Progenitor cell of endocrine pancreas (in vitro differentiated cells): ENCODE measurements around the gene FAM210B. TPM values are rescaled to one million over a fixed set of nuclear protein-coding genes. Genes with fewer than 3 reads are reported as not detected.

Experiments used
- DNase-seq: peaks from one replicate; pipeline ENCODE4 v3.0.0; 2021; ENCODE audit warnings: low spot score; ENCODE audit not compliant: unreplicated experiment
- H3K27ac Mint-ChIP-seq: 2 replicates; pipeline ENCODE4 v1.8.0; 2021; ENCODE audit warnings: mild to moderate bottlenecking, moderate library complexity, mixed read lengths
- H3K27me3 Mint-ChIP-seq: 2 replicates; pipeline ENCODE4 v1.8.0; 2021; ENCODE audit warnings: mixed read lengths
- H3K36me3 Mint-ChIP-seq: 2 replicates; pipeline ENCODE4 v1.8.0; 2022; ENCODE audit warnings: mixed read lengths; ENCODE audit not compliant: insufficient read depth
- H3K4me1 Mint-ChIP-seq: 2 replicates; pipeline ENCODE4 v1.8.0; 2021; ENCODE audit warnings: low read depth, mixed read lengths
- H3K4me3 Mint-ChIP-seq: 2 replicates; pipeline ENCODE4 v1.8.0; 2021; ENCODE audit warnings: low read depth, mild to moderate bottlenecking, moderate library complexity, mixed read lengths
- H3K9me3 Mint-ChIP-seq: 2 replicates; pipeline ENCODE4 v1.8.0; 2021; ENCODE audit warnings: low read depth, mixed read lengths
- CTCF ChIP-seq: fragments of 200-600 bp; sonication (generic); IDR thresholded peaks from one replicate; pipeline ENCODE4 v1.5.0; 2021; ENCODE audit warnings: antibody characterized with exemption, mild to moderate bottlenecking; ENCODE audit not compliant: unreplicated experiment
- total RNA-seq: library from RNA; stranded (reverse); gene quantifications from 2 replicates; pipeline ENCODE4 v1.2.1, GENCODE V29; 2021

FAM210B gene
- total RNA-seq, 1 donor from 2014 or later = 60.3 TPM

GRCh38 chr20:56417911-56418310 is 59.1 kb downstream of the FAM210B start:
- H3K4me3 Mint-ChIP-seq = no peak overlapping the region
- H3K27ac Mint-ChIP-seq = no peak overlapping the region

More at GRCh38 chr20:56417911-56418310, 59.1 kb downstream of the FAM210B start:
- Mint-ChIP-seq H3K27me3 (no peaks in the 10 kb centered on the region), H3K36me3 (peaks cover 10% of the 10 kb centered on the region), H3K4me1 (no peaks in the 10 kb centered on the region), H3K9me3 (no peaks in the 10 kb centered on the region)
- TF ChIP-seq CTCF = no peak
- DNase-seq = no peak

Other genes with a start within 250 kb of the FAM210B start
- gene MC3R, start 110.2 kb upstream of the FAM210B start, total RNA-seq = not detected in 2 replicates
- gene AURKA, start 33.2 kb downstream of the FAM210B start, total RNA-seq = 24.5 and 26.1 TPM in 2 replicates
- gene CSTF1, start 33.7 kb downstream of the FAM210B start, total RNA-seq = 43.5 and 46.8 TPM in 2 replicates
- gene CASS4, start 53.3 kb downstream of the FAM210B start, total RNA-seq = 0.09 and 0.26 TPM in 2 replicates
- 62.6 and 65.5 TPM in 2 replicates for gene RTF2, start 109.7 kb downstream of the FAM210B start, total RNA-seq
- gene FAM209A, start 165.8 kb downstream of the FAM210B start, total RNA-seq = 0.69 TPM in 1 of 2 replicates, not detected in the other
- gene FAM209B, start 174.3 kb downstream of the FAM210B start, total RNA-seq = not detected in 2 replicates